ENCODE measurements around the gene GRPEL2. TPM values are rescaled to one million over a fixed set of nuclear protein-coding genes. Genes with fewer than 3 reads are reported as not detected.

GRPEL2 gene
- total and polyA plus RNA-seq, 4 donors, result 6.6 to 20.2 (median 16.0) TPM

DNA sequence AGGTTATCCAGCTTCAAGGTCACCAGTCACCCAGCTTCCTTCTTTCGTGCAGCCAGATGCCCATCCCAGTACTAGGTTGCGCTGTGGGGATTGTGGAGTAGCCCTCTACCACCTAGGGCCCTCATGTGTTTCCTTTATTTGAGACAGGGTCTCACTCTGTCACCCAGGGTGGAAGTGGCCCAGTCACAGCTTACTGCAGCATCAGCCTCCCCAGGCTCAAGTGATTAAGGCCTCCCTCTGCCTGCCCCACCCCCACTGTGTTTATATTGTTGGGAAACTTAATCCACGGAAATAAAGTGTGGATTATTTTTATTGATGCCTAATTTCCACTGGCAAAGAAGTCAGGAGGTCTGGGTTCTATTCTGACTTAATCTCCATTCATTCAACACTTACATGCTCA, 29.5 kb downstream of the GRPEL2 start:
- no peaks in the 10 kb centered on the region for H3K27me3 ChIP-seq (ENCODE audit: control insufficient read depth in 3 of 3, insufficient read depth in 3 of 3, low read length in 2 of 3)
- no peak overlapping the region for H3K9ac ChIP-seq (ENCODE audit: insufficient read depth in 1 of 2, low read length in 2 of 2)
- H3K9me3 ChIP-seq (ENCODE audit: control insufficient read depth in 4 of 4, insufficient read depth in 3 of 4, low read length in 3 of 4), result no peaks in the 10 kb centered on the region
- TF ChIP-seq CTCF (IDR thresholded peaks at IDR 0.05; ENCODE audit: control extremely low read depth, extremely low read depth), result no peak
- ATAC-seq (ENCODE audit: insufficient read depth, low FRiP score), result no peak
- no peaks in the 10 kb centered on the region for H3K36me3 ChIP-seq (ENCODE audit: control insufficient read depth in 4 of 4, insufficient read depth in 4 of 4, low read length in 4 of 4)
- no peak for DNase-seq
- H3K4me3 ChIP-seq, result no peak overlapping the region
- 82 to 83% methylated on average over 3 of the region's 3 CpGs for WGBS, 2 donors
- H3K4me1 ChIP-seq (ENCODE audit: control insufficient read depth in 5 of 5, insufficient read depth in 5 of 5, low read length in 5 of 5), result peaks cover 0 to 18% (median 4%) of the 10 kb centered on the region in 5 donors
- no peak overlapping the region for H3K27ac ChIP-seq (ENCODE audit: low read depth in 1 of 2, low read length in 1 of 2)

DNA sequence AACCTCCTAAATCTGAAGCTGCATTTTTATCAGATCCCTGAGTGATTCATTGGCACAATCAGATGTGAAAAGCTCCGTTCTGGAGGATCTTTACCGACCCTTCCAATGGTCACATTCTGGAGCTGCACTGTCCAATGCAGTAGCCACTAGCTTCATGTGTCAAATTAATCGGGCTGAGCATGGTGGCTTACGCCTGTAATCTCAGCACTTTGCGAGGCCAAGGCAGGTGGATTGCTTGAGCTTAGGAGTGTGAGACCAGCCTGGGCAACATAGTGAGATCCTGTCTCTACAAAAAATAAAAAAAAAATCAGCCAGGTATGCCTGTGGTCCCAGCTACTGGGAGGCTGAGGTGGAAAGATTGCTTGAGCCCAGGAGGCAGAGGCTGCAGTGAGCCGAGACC, 30.1 kb downstream of the GRPEL2 start:
- Histone ChIP-seq H3K4me3 (no peak overlapping the region), H3K27me3 (ENCODE audit: control insufficient read depth in 3 of 3, insufficient read depth in 3 of 3, low read length in 2 of 3) (no peaks in the 10 kb centered on the region), H3K9ac (ENCODE audit: insufficient read depth in 1 of 2, low read length in 2 of 2) (no peak overlapping the region), H3K4me1 (ENCODE audit: control insufficient read depth in 5 of 5, insufficient read depth in 5 of 5, low read length in 5 of 5) (peaks cover 0 to 19% (median 4%) of the 10 kb centered on the region in 5 donors), H3K9me3 (ENCODE audit: control insufficient read depth in 4 of 4, insufficient read depth in 3 of 4, low read length in 3 of 4) (no peaks in the 10 kb centered on the region), H3K27ac (ENCODE audit: low read depth in 1 of 2, low read length in 1 of 2) (no peak overlapping the region), H3K36me3 (ENCODE audit: control insufficient read depth in 4 of 4, insufficient read depth in 4 of 4, low read length in 4 of 4) (no peaks in the 10 kb centered on the region)
- ATAC-seq (ENCODE audit: insufficient read depth, low FRiP score) (no peak), DNase-seq (no peak)
- TF ChIP-seq CTCF (IDR thresholded peaks at IDR 0.05; ENCODE audit: control extremely low read depth, extremely low read depth), result no peak
- 94 to 95% methylated on average over 6 of the region's 6 CpGs for WGBS, 2 donors

GRCh38 chr5:149376104-149376503, 30.8 kb downstream of the GRPEL2 start:
- Histone ChIP-seq H3K9me3 (ENCODE audit: control insufficient read depth in 4 of 4, insufficient read depth in 3 of 4, low read length in 3 of 4) (no peaks in the 10 kb centered on the region), H3K9ac (ENCODE audit: insufficient read depth in 1 of 2, low read length in 2 of 2) (no peak overlapping the region), H3K27me3 (ENCODE audit: control insufficient read depth in 3 of 3, insufficient read depth in 3 of 3, low read length in 2 of 3) (no peaks in the 10 kb centered on the region), H3K4me3 (no peak overlapping the region), H3K36me3 (ENCODE audit: control insufficient read depth in 4 of 4, insufficient read depth in 4 of 4, low read length in 4 of 4) (no peaks in the 10 kb centered on the region), H3K4me1 (ENCODE audit: control insufficient read depth in 5 of 5, insufficient read depth in 5 of 5, low read length in 5 of 5) (peaks cover 0 to 19% (median 4%) of the 10 kb centered on the region in 5 donors), H3K27ac (ENCODE audit: low read depth in 1 of 2, low read length in 1 of 2) (no peak overlapping the region)
- TF ChIP-seq CTCF (IDR thresholded peaks at IDR 0.05; ENCODE audit: control extremely low read depth, extremely low read depth), result no peak
- ATAC-seq (ENCODE audit: insufficient read depth, low FRiP score) (no peak), DNase-seq (no peak)
- 96 to 97% methylated on average over 12 of the region's 12 CpGs for WGBS, 2 donors

All from lung (tissue), 12 donors.